HepG2 (cell line): ENCODE data around the gene HAGHL. TPM values are rescaled to one million over a fixed set of nuclear protein-coding genes. Genes with fewer than 3 reads are reported as not detected.

Experiments used
- ATAC-seq: fragments of 200-7000 bp; cut with Tn5 transposase; 3 replicates; pipeline ENCODE4 v1.9.1; 2020; ENCODE audit warnings: mild to moderate bottlenecking, moderate library complexity
- BruUV-seq: library from RNA; stranded (reverse); fragments of 400-500 nt; replicated peaks from 2 replicates; lab custom pipeline; 2021; lab: Mats Ljungman, UMichigan
- CTCF ChIA-PET: fragments of 300-600 bp; formaldehyde crosslinking; extraction: SDS; loops from one replicate; lab custom pipeline; 2021; ENCODE audit warnings: low total read pairs, inconsistent platforms, low intra/inter-chr PET ratio; lab: Yijun Ruan, JAX
- POLR2A ChIA-PET: fragments of 350-600 bp; sonication (Branson Sonifier 250); formaldehyde crosslinking; loops from one replicate; lab custom pipeline; 2020; ENCODE audit warnings: antibody characterized with exemption, inconsistent platforms; lab: Yijun Ruan, JAX
- DNase-seq: peaks from one replicate; pipeline ENCODE4 v3.0.0-alpha.2; 2015; ENCODE audit warnings: low spot score
- FAIRE-seq: peaks from 3 replicates; lab custom pipeline; 2011; peaks lifted over from hg19 to GRCh38; lab: Jason Lieb, UNC
- H2AFZ ChIP-seq: one replicate; pipeline ENCODE4 v1.6.1; 2011; ENCODE audit warnings: low read length, inconsistent platforms
- H3K27ac ChIP-seq: fragments of 300-600 bp; 3 replicates; pipeline ENCODE4 v1.8.0; 2011; ENCODE audit warnings: mixed run types, mild to moderate bottlenecking, mixed read lengths, low read length, inconsistent platforms; ENCODE audit not compliant: insufficient read depth; ENCODE audit errors: extremely low read length
- H3K27me3 ChIP-seq, 2 experiments: fragments of 200-600 bp in 1 of 2; 2 replicates in 1 of 2; 3 replicates in 1 of 2; pipeline versions ENCODE4 v1.6.0 to v1.8.0; 2011; ENCODE audit warnings: low read length in 2 of 2, mild to moderate bottlenecking in 2 of 2, moderate library complexity in 2 of 2, inconsistent platforms in 1 of 2; ENCODE audit not compliant: insufficient read depth in 2 of 2, control insufficient read depth in 1 of 2
- H3K36me3 ChIP-seq, 2 experiments: fragments of 200-600 bp in 1 of 2; replicated peaks in 1 of 2; 2 replicates in 1 of 2; 3 replicates in 1 of 2; pipeline versions ENCODE4 v1.5.1 to v1.8.0; 2011; ENCODE audit warnings: low read length in 2 of 2, inconsistent platforms in 1 of 2; ENCODE audit not compliant: insufficient read depth in 2 of 2, control insufficient read depth in 1 of 2
- H3K4me1 ChIP-seq: 2 replicates; pipeline ENCODE4 v1.5.1; 2012; ENCODE audit warnings: low read length, inconsistent platforms; ENCODE audit not compliant: insufficient read depth
- H3K4me2 ChIP-seq: 2 replicates; pipeline ENCODE4 v1.6.0; 2011; ENCODE audit warnings: low read depth, low read length, inconsistent platforms
- H3K4me3 ChIP-seq, 3 experiments: fragments of 200-600 bp in 1 of 3; sonication (generic), shearing (Covaris generic) in 1 of 3; replicated peaks in 1 of 3; 2 replicates each; pipeline ENCODE4 v1.5.1; 2011 to 2016; ENCODE audit warnings: low read length in 3 of 3, inconsistent platforms in 2 of 3, low read depth in 2 of 3, mild to moderate bottlenecking in 2 of 3, control low read depth in 1 of 3, mixed read lengths in 1 of 3; ENCODE audit not compliant: insufficient read depth in 1 of 3
- H3K79me2 ChIP-seq: one replicate; pipeline ENCODE4 v1.6.1; 2011; ENCODE audit warnings: low read length, inconsistent platforms; ENCODE audit not compliant: insufficient read depth
- H3K9ac ChIP-seq: 2 replicates; pipeline ENCODE4 v1.6.0; 2011; ENCODE audit warnings: mild to moderate bottlenecking, low read depth, low read length, inconsistent platforms; ENCODE audit not compliant: insufficient read depth
- H3K9me3 ChIP-seq: 2 replicates; pipeline ENCODE4 v1.5.1; 2012; ENCODE audit warnings: mild to moderate bottlenecking, low read length
- H4K20me1 ChIP-seq: 2 replicates; pipeline ENCODE4 v1.6.0; 2011; ENCODE audit warnings: inconsistent platforms, mild to moderate bottlenecking, low read length, moderate library complexity; ENCODE audit not compliant: insufficient read depth
- AGO2 ChIP-seq: fragments of 200-400 bp; formaldehyde crosslinking; optimal IDR thresholded peaks from 2 replicates; pipeline ENCODE3; 2017; ENCODE audit warnings: mild to moderate bottlenecking, low read depth, low read length, moderate library complexity
- HIC2 ChIP-seq: sonication (generic); formaldehyde crosslinking; IDR thresholded peaks from 2 replicates; pipeline ENCODE4 v1.9.0; 2022; ENCODE audit warnings: low read depth, missing genetic modification reagents
- HMG20A ChIP-seq: IDR thresholded peaks from 2 replicates; pipeline ENCODE4 v1.6.1; 2016; ENCODE audit warnings: borderline replicate concordance
- MYC ChIP-seq: sonication (generic); formaldehyde crosslinking; IDR thresholded peaks from 2 replicates; pipeline ENCODE4 v1.9.0; 2021; ENCODE audit warnings: missing genetic modification reagents, borderline replicate concordance
- PATZ1 ChIP-seq: sonication (generic); formaldehyde crosslinking; IDR thresholded peaks from 2 replicates; pipeline ENCODE4 v1.4.0; 2020; ENCODE audit warnings: missing genetic modification reagents
- RBFOX2 ChIP-seq: fragments of 200-400 bp; formaldehyde crosslinking; IDR thresholded peaks from 2 replicates; pipeline ENCODE4 v1.6.1; 2017; ENCODE audit warnings: low read depth, mild to moderate bottlenecking, low read length
- RBM22 ChIP-seq: fragments of 200-400 bp; formaldehyde crosslinking; optimal IDR thresholded peaks from 2 replicates; pipeline ENCODE3; 2017; ENCODE audit warnings: mild to moderate bottlenecking, low read length, moderate library complexity
- WGBS: methylation state at CpG from one replicate; pipeline ENCODE4 v1.1.6; 2017; ENCODE audit warnings: low lambda C conversion rate; 5-methylcytosine and 5-hydroxymethylcytosine counted together
- in situ Hi-C: cut with HindIII; loops from 2 replicates; pipeline ENCODE4 v1.10.0; 2017; ENCODE audit warnings: low pct_unique_long_range_greater_than_20kb; ENCODE audit not compliant: extremely low pct_ligation_motif_present
- intact Hi-C: fragments of 100-400 bp; cut with micrococcal nuclease; formaldehyde crosslinking; loops from one replicate; pipeline ENCODE4 v1.10.0; 2022; ENCODE audit not compliant: unreplicated experiment
- polyA plus RNA-seq, 8 experiments: library from polyadenylated mRNA; depleted of rRNA in 3 of 8; stranded (reverse) in 7 of 8; unstranded in 1 of 8; fragments of >200 nt; fragmentation: Illumina TruSeq in 4 of 8; extraction: Trizol in 4 of 8; gene quantifications; 2 replicates each; pipeline versions ENCODE4 v1.2.1 to v1.2.3, GENCODE V29; 2011 to 2016; ENCODE audit warnings: low read depth in 4 of 8, missing spikeins in 1 of 8, mixed read lengths in 1 of 8; ENCODE audit not compliant: insufficient read depth in 1 of 8
- total RNA-seq, 5 experiments: library from RNA; depleted of rRNA; stranded (reverse); fragments of >200 nt; fragmentation: Illumina TruSeq; extraction: Trizol; gene quantifications; 2 replicates each; pipeline ENCODE4 v1.2.3, GENCODE V29; 2016; ENCODE audit warnings: low read depth in 1 of 5

Gene HAGHL
- total and polyA plus RNA-seq, 2 of the 13 experiments (the other 11 are each of a cell fraction or from before 2014, with no cell fraction given): 3.4 to 8.4 TPM

GRCh38 chr16:693766-694165 is 33.1 kb upstream of the HAGHL start:
- H3K4me1 ChIP-seq: peaks cover 23% of the 10 kb centered on the region
- no peak overlapping the region for H2AFZ ChIP-seq
- peaks cover 2% of the 10 kb centered on the region for H3K79me2 ChIP-seq
- ChIA-PET POLR2A (interaction anchor here (3.4 kb wide), 1 partner anchor 27 kb away, joined by 21 read pairs; the partner anchor contains the start of gene ANTKMT), CTCF (no interaction called here)
- peak overlapping the region; percentile 84 for H3K4me2 ChIP-seq
- ATAC-seq: no peak
- in situ Hi-C loops (no loop called here), intact Hi-C loops (no loop called here)
- no peak for FAIRE-seq
- no peaks in the 10 kb centered on the region for H4K20me1 ChIP-seq
- H3K27ac ChIP-seq: no peak overlapping the region
- no peak overlapping the region for H3K9ac ChIP-seq
- peaks cover 7 to 34% of the 10 kb centered on the region in 2 experiments for H3K27me3 ChIP-seq
- BruUV-seq: no TSS peak
- DNase-seq: no peak
- H3K9me3 ChIP-seq: no peaks in the 10 kb centered on the region
- H3K36me3 ChIP-seq: no peaks in the 10 kb centered on the region
- 0 out of 2 replicates have a peak, but pooled peaks have one; percentile 6 for TF ChIP-seq HIC2 (CRISPR knock-in tag)
- TF ChIP-seq HMG20A: no peak
- TF ChIP-seq RBM22: no peak
- 0 out of 2 replicates have a peak, but pooled peaks have one; percentile 16 for TF ChIP-seq RBFOX2
- TF ChIP-seq AGO2: peak; percentile 40
- TF ChIP-seq PATZ1 (CRISPR knock-in tag): 0 out of 2 replicates have a peak, but pooled peaks have one; percentile 18
- 0 out of 2 replicates have a peak, but pooled peaks have one; percentile 9 for TF ChIP-seq MYC
- H3K4me3 ChIP-seq: peak overlapping the region in 2 of 3 experiments; percentile 20 to 69; a peak in 3 of 6 replicates
- WGBS: 38% methylated on average over 6 of the region's 37 CpGs
